Keratinocyte (primary cell): Measurements from ENCODE around the gene PHLPP2. TPM values are rescaled to one million over a fixed set of nuclear protein-coding genes. Genes with fewer than 3 reads are reported as not detected.

ENCODE experiments used
- DNase-seq: peaks from one replicate; pipeline ENCODE4 v3.0.0-alpha.2; 2011; ENCODE audit warnings: low read depth, missing footprints, low spot score
- FAIRE-seq: peaks from 2 replicates; lab custom pipeline; 2011; peaks lifted over from hg19 to GRCh38; lab: Jason Lieb, UNC
- H2AFZ ChIP-seq: 2 replicates; pipeline ENCODE4 v1.6.0; 2012; ENCODE audit warnings: low read length, control low read depth, inconsistent platforms; ENCODE audit not compliant: control insufficient read depth
- H3K27ac ChIP-seq: 2 replicates; pipeline ENCODE4 v1.5.1; 2011; ENCODE audit warnings: low read length; ENCODE audit not compliant: control insufficient read depth, insufficient read depth
- H3K27me3 ChIP-seq: 3 replicates; pipeline ENCODE4 v1.6.0; 2011; ENCODE audit warnings: low read length; ENCODE audit not compliant: control insufficient read depth, insufficient read depth; ENCODE audit errors: extremely low read depth
- H3K36me3 ChIP-seq, 2 experiments: 2 replicates in 1 of 2; 3 replicates in 1 of 2; pipeline ENCODE4 v1.5.1; 2011; ENCODE audit warnings: low read length in 2 of 2, mild to moderate bottlenecking in 1 of 2; ENCODE audit not compliant: control insufficient read depth in 2 of 2, insufficient read depth in 2 of 2; ENCODE audit errors: extremely low read depth in 1 of 2
- H3K4me1 ChIP-seq: 3 replicates; pipeline ENCODE4 v1.5.1; 2011; ENCODE audit warnings: low read length; ENCODE audit not compliant: control insufficient read depth, insufficient read depth; ENCODE audit errors: extremely low read depth
- H3K4me2 ChIP-seq: 3 replicates; pipeline ENCODE4 v1.6.0; 2011; ENCODE audit warnings: low read depth, low read length; ENCODE audit not compliant: control insufficient read depth, insufficient read depth; ENCODE audit errors: extremely low read depth
- H3K4me3 ChIP-seq, 3 experiments: fragments of 200-600 bp in 1 of 3; sonication (generic) in 1 of 3; 2 replicates in 2 of 3; 3 replicates in 1 of 3; pipeline ENCODE4 v1.5.1; 2011 to 2016; ENCODE audit warnings: low read length in 3 of 3, mild to moderate bottlenecking in 3 of 3, control low read depth in 2 of 3, inconsistent platforms in 1 of 3, low read depth in 1 of 3, mixed read lengths in 1 of 3, mixed run types in 1 of 3, moderate library complexity in 1 of 3; ENCODE audit not compliant: control insufficient read depth in 2 of 3, insufficient read depth in 2 of 3; ENCODE audit errors: extremely low read depth in 1 of 3
- H3K79me2 ChIP-seq: 2 replicates; pipeline ENCODE4 v1.6.0; 2012; ENCODE audit warnings: low read length; ENCODE audit not compliant: control insufficient read depth, insufficient read depth
- H3K9ac ChIP-seq: 3 replicates; pipeline ENCODE4 v1.6.0; 2011; ENCODE audit warnings: low read length; ENCODE audit not compliant: control insufficient read depth, insufficient read depth; ENCODE audit errors: extremely low read depth
- H3K9me1 ChIP-seq: 3 replicates; pipeline ENCODE4 v1.6.0; 2011; ENCODE audit warnings: low read length; ENCODE audit not compliant: control insufficient read depth, insufficient read depth; ENCODE audit errors: extremely low read depth
- H3K9me3 ChIP-seq: 2 replicates; pipeline ENCODE4 v1.5.1; 2012; ENCODE audit warnings: low read depth, low read length; ENCODE audit not compliant: control insufficient read depth
- H4K20me1 ChIP-seq: 3 replicates; pipeline ENCODE4 v1.6.0; 2011; ENCODE audit warnings: low read length; ENCODE audit not compliant: control insufficient read depth, insufficient read depth; ENCODE audit errors: extremely low read depth
- EZH2 ChIP-seq: IDR thresholded peaks from one replicate; pipeline ENCODE4 v1.6.1; 2012; ENCODE audit warnings: inconsistent platforms, mild to moderate bottlenecking, low read length, moderate library complexity
- dilution Hi-C: fragments of 300-500 bp; cut with MboI; formaldehyde crosslinking; loops from one replicate; pipeline ENCODE4 v1.7.0; 2020; ENCODE audit warnings: low sequenced_read_pairs; ENCODE audit not compliant: extremely low pct_ligation_motif_present
- polyA plus RNA-seq, 5 experiments: library from polyadenylated mRNA; depleted of rRNA in 3 of 5; stranded (reverse) in 3 of 5; stranded (forward) in 1 of 5; unstranded in 1 of 5; fragments of >200 nt; gene quantifications; 1 replicate in 1 of 5; 2 replicates in 3 of 5; 3 replicates in 1 of 5; pipeline versions ENCODE4 v1.2.1 to v1.2.3, GENCODE V29; 2011 to 2012; ENCODE audit warnings: missing spikeins in 2 of 5, low read depth in 1 of 5, low replicate concordance in 1 of 5
- TF ChIP-seq, protein P1 (sequence below), 3 experiments: IDR thresholded peaks in 1 of 3; conservative IDR thresholded peaks in 1 of 3; optimal IDR thresholded peaks in 1 of 3; 2 replicates in 2 of 3; 3 replicates in 1 of 3; pipeline versions ENCODE3 to v1.5.1; 2011; ENCODE audit warnings: low read length in 3 of 3, mild to moderate bottlenecking in 3 of 3, moderate library complexity in 2 of 3, control low read depth in 1 of 3, inconsistent platforms in 1 of 3; ENCODE audit not compliant: insufficient read depth in 2 of 3; ENCODE audit errors: extremely low read depth in 1 of 3

The PHLPP2 gene
- polyA plus RNA-seq, 1 donor (not counting 4 experiments of a cell fraction or from before 2014, with no cell fraction given) = 6.5 TPM

DNA sequence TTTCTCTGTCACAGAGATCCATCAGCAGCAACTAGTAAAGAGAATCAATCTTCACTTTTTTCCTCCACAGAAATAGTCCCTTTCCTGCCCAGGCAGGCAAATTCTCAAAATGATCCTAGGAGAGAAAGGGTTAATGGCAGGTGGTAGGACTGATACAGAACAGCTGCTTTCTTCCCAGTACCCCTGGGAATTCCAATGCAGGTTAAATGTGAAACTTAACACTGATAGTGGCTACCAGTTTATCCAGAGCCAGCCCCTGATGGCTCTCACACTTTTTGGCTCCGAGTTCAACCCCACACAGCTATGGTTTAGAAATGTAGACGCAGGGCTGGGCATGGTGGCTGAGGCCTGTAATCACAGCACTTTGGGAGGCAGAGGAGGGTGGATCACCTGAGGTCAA lies 76.3 kb downstream of the PHLPP2 start:
- H3K9ac ChIP-seq = no peak overlapping the region
- H3K4me2 ChIP-seq = no peak overlapping the region
- dilution Hi-C loops = no loop called here
- no peaks in the 10 kb centered on the region for H3K9me3 ChIP-seq
- H3K79me2 ChIP-seq = no peaks in the 10 kb centered on the region
- FAIRE-seq = no peak
- no peak overlapping the region for H2AFZ ChIP-seq
- TF ChIP-seq, protein P1, sequence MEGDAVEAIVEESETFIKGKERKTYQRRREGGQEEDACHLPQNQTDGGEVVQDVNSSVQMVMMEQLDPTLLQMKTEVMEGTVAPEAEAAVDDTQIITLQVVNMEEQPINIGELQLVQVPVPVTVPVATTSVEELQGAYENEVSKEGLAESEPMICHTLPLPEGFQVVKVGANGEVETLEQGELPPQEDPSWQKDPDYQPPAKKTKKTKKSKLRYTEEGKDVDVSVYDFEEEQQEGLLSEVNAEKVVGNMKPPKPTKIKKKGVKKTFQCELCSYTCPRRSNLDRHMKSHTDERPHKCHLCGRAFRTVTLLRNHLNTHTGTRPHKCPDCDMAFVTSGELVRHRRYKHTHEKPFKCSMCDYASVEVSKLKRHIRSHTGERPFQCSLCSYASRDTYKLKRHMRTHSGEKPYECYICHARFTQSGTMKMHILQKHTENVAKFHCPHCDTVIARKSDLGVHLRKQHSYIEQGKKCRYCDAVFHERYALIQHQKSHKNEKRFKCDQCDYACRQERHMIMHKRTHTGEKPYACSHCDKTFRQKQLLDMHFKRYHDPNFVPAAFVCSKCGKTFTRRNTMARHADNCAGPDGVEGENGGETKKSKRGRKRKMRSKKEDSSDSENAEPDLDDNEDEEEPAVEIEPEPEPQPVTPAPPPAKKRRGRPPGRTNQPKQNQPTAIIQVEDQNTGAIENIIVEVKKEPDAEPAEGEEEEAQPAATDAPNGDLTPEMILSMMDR (optimal IDR thresholded peaks at IDR 0.05 in 1 of 3, IDR thresholded peaks at IDR 0.05 in 1 of 3, conservative IDR thresholded peaks at IDR 0.05 in 1 of 3; ENCODE audit: extremely low read depth in 1 of 3, insufficient read depth in 2 of 3, low read length in 3 of 3) = no peak
- TF ChIP-seq EZH2 = no peak
- H3K9me1 ChIP-seq = no peaks in the 10 kb centered on the region
- no peaks in the 10 kb centered on the region for H4K20me1 ChIP-seq
- H3K36me3 ChIP-seq = peaks cover 22% of the 10 kb centered on the region in 2 experiments
- no peak for DNase-seq
- no peak overlapping the region for H3K27ac ChIP-seq
- no peak overlapping the region for H3K4me3 ChIP-seq
- no peaks in the 10 kb centered on the region for H3K4me1 ChIP-seq
- H3K27me3 ChIP-seq = no peaks in the 10 kb centered on the region

DNA sequence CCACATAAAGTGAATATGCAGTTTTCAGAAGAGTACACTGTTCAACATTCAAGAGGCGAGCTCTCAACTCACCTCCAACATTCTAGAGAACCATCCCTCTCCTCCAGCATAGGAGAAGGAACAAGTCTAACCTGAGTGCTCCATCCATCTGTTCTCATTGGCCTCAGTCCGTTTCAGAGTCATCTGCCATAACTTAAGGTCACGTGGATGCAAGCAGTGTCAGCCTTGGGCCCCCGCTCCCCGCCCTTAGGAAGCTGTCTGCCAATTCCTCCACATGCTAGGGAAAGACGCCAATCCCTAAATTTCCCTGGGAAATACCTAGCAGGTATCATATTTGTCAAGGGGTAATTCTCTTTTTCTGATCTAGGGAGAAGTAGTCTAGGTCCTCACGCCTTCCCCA lies 77.1 kb downstream of the PHLPP2 start:
- no peaks in the 10 kb centered on the region for H4K20me1 ChIP-seq
- H3K27me3 ChIP-seq = no peaks in the 10 kb centered on the region
- H3K36me3 ChIP-seq = peaks cover 15 to 22% of the 10 kb centered on the region in 2 experiments
- H3K9ac ChIP-seq = no peak overlapping the region
- no peak overlapping the region for H3K27ac ChIP-seq
- no peak overlapping the region for H2AFZ ChIP-seq
- FAIRE-seq (no peak), DNase-seq (no peak)
- no peaks in the 10 kb centered on the region for H3K9me1 ChIP-seq
- dilution Hi-C loops = no loop called here
- no peak overlapping the region for H3K4me3 ChIP-seq
- no peak overlapping the region for H3K4me2 ChIP-seq
- H3K79me2 ChIP-seq = no peaks in the 10 kb centered on the region
- H3K9me3 ChIP-seq = no peaks in the 10 kb centered on the region
- TF ChIP-seq, protein P1 (optimal IDR thresholded peaks at IDR 0.05 in 1 of 3, IDR thresholded peaks at IDR 0.05 in 1 of 3, conservative IDR thresholded peaks at IDR 0.05 in 1 of 3; ENCODE audit: extremely low read depth in 1 of 3, insufficient read depth in 2 of 3, low read length in 3 of 3) = no peak
- no peak for TF ChIP-seq EZH2
- no peaks in the 10 kb centered on the region for H3K4me1 ChIP-seq
